GM21529 (cell line): ENCODE results near the gene CARMIL1.
"Not testable (repeated sequence)": the region's sequence is repeated elsewhere in the genome, so short reads cannot be mapped to it uniquely, and the experiment has no call there.

Source experiments
- ATAC-seq: cut with Tn5 transposase; IDR thresholded peaks from one replicate; pipeline ENCODE4 v1.9.1; 2021; ENCODE audit not compliant: unreplicated experiment

The CARMIL1 gene

DNA sequence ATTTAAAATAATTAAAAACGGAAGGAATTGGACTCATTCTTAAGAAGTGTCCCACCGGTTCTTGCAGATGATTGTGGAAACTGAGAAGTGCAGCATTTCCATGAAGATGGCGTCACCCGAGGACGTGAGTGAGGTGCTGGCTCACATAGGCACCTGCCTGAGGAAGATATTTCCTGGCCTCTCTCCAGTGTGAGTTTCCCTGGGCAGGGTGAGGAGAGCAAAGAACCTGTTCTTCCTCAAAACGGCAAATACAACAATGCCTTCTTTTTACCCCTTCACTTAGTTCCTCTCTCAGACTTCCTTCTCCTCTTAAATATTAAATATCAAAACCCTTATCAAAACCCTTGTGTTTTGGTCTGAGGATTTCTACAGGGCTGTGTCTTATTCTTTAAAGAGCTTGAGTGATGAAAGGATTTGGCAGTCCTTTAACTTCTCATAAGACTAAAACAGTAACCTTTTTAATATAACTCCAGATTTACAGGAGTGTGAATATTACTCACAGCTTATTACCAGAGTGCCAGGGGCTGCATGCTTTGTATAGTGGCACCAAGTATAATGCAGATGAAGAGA is 156.3 kb downstream of the CARMIL1 start:
- no peak for ATAC-seq

DNA sequence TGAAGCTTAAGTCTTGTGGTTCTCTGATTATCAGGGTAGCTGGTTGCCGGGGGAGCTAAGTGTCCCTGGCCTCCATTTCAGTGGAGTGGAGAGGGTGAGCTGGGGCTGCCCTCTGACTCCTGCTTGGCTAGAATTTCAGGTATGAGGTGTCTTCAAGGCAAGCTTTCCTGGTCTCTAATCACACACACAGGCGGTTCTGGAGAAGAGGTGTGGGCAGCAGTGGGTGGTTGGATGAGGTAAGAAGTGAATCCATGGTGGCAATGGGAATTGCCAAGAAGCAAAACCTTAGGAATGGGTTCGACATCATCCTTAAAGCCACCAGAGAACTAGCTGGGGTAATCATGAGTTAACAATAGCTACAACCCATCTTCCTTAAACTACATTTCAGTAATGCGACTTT is 157.6 kb downstream of the CARMIL1 start:
- ATAC-seq: no peak

GRCh38 chr6:25439368-25439767 is 160.2 kb downstream of the CARMIL1 start:
- ATAC-seq: no peak

DNA sequence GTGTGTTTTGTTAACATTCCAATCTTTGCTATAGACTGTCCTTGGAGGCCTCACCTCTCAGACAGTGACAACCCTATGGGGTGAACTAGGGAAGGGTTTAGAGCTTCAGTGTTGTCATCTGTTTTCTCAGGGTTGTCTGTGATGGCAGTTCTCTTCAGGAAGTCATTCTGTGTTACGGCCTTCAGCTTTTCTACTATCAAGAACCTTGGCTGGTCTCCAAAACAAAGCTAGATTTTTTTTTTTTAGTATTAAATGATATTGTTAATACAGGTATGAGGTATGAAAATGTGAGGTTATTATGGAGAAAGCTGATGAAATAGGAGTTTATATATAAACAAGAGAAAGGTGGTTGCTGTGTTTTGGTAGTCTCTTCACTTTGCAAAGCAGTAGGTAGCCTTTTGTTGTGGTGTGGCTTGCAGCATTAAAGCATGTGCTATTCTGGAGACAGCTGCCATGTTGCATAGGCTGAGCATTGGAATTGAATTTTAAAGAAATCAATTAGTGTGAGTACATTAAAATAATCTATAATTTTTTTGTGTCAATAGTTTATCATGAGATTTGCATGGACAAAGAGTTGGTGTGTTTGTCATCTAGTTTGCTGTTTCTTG is 162.6 kb downstream of the CARMIL1 start:
- ATAC-seq: no peak

DNA sequence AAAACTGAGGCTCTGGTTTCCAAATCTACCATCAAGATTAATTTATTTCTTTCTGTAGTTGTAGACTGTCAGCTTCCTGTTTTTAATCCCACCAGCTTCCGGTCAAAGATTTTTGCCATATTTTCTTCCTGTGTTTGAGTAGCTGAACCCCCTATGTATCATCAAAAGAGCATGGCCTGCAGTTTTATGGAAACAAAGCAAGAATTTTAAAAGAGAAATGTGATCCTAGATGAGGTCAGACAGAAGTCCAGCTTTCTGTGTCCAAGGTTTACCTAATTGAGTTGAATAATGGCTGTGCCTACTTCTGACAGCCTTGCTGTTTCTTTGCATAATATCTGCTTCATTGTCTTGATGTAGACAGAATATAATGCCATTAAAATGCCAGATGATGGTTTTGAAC is 163.7 kb downstream of the CARMIL1 start:
- no peak for ATAC-seq

GRCh38 chr6:25444521-25444920 is 165.3 kb downstream of the CARMIL1 start:
- not testable (repeated sequence) for ATAC-seq

DNA sequence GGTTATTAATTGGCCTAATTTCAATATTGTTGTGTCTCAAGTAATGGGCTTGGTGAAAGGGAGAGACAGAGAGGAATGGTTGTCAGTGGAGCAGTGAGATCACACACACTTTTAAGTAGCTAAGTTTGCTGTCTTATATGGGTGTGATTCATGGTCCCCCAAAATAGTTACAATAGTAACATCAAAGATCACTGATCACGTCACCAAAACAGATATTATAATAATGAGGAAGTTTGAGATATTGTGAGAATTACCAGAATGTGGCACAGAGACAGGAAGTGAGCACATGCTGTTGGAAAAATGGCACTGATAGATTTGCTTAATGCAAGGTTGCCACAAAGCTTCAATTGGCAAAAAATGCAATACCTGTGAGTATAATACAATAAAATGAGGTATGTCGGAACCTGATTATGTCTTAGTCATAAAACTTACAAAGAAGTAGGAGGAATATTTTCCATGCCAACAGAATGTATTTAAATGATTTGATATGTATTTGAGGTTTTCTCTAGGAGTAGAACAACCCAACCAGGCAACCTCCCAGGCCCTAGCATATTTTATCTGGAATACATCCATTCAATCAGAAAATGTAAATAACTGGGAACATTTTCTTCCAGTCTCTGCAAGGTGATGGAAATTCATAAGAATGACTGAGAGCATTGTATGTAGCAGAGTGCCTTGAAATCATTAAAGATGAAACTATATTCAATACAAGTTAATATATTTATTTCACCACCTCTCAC is 167.8 kb downstream of the CARMIL1 start:
- ATAC-seq: no peak

GRCh38 chr6:25447570-25447929 is 168.4 kb downstream of the CARMIL1 start:
- ATAC-seq: no peak

GRCh38 chr6:25448965-25449538 is 169.9 kb downstream of the CARMIL1 start:
- no peak for ATAC-seq

GRCh38 chr6:25449774-25450173 is 170.6 kb downstream of the CARMIL1 start:
- no peak for ATAC-seq

GRCh38 chr6:25450469-25451198 is 171.5 kb downstream of the CARMIL1 start:
- ATAC-seq: no peak

- ATAC-seq: no peak
Observed at GRCh38 chr6:25452031-25452430, 172.9 kb downstream of the CARMIL1 start.

DNA sequence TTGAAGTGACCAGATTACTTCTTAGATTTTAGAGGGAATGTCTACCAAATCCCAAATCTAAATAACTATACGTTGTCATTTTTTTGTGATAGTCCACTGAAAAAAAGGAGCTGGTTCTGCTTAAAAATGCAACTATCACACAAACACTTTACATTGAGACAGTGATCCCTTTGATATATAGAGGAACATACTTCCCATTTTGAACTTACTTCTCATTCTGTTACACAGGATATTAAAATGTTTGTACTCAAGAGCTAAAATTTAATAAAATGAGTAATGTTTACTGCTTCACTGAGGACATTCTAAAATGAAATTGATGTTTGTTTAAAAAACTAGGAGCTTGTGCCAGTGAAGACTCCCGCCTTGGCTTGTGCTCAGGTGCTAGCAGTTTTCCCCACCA is 174.1 kb downstream of the CARMIL1 start:
- no peak for ATAC-seq

GRCh38 chr6:25454136-25454535 is 175.0 kb downstream of the CARMIL1 start:
- ATAC-seq: no peak

DNA sequence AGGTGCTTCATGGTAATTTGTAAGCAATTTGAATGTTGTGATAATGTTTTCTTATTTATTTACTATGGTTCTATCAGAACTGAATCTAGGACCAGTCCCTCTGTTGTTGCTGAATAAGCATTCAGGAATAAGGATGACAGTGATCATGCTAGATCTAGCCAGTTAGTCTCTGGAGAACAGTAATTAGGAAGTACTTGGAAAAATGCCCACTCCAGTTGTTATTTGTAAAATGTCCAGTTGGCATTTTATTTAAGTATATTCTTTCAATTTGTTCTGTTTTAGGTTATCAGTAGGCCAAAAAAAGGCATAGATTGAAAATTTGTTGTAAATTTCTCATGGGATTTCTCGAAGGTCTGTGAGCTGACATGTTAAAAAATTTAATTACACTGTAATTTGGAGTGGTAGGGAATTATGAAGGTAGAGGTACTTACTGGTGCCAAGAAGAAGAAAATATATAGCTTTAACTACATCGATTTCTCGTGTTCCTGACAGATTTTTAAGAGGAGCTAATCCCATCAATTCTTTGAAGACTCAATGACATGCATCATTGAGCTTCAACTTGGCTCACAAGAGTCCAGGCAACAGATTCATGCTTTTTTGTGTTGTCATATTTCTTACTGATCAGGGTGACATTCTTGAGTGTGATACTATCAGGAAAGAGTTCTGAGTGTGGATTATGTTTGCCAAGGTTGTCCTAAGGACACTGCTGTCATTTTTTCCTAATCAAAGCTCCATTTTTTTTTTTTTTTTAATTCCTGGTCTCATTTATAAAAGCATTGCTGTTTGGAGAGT is 177.3 kb downstream of the CARMIL1 start:
- no peak for ATAC-seq

- no peak for ATAC-seq
Observed at GRCh38 chr6:25457516-25457915, 178.3 kb downstream of the CARMIL1 start.

DNA sequence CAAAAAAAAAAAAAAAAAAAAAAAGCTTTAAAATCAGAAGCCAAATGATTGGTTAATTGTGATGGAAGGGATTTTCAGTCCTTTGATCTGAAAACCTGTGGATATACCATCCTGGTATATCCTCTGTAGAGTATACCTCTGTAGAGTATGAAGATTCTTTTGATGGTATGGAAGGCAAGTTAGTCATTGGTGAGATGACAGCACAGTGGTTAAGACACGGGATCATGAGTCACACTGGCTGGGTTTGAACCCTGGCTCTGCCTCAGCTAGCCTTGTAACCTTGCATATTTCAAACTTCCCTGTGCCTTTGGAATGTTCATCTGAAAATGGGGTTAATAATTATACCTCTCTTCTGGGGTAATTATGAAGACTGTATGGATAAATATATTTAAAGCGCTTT is 179.3 kb downstream of the CARMIL1 start:
- ATAC-seq: no peak

GRCh38 chr6:25462235-25462897 is 183.2 kb downstream of the CARMIL1 start:
- no peak for ATAC-seq

DNA sequence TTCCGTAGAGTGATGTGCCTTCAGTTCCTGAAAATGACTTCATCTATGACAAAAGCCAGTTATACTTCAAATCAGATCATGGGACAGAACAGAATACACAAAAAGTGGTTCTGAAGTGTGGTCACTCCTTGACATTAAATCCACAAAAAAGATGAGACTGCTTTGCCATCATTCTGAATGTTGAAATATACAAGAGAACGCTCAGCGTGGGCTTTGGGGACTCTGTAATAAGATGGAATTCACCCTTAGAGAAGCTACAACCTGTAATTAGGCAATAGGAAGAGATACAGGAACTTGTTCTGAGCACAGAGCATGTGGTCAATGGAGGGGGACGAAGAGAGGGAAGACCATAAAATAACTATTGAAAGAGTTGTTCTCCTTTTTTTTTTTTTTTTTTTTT is 184.3 kb downstream of the CARMIL1 start:
- ATAC-seq: no peak

GRCh38 chr6:25464225-25464624 is 185.1 kb downstream of the CARMIL1 start:
- ATAC-seq: no peak
